HepG2 (cell line): ENCODE results near the gene PSMD2. TPM values are rescaled to one million over a fixed set of nuclear protein-coding genes. Genes with fewer than 3 reads are reported as not detected.

ENCODE experiments used
- ATAC-seq: fragments of 200-7000 bp; cut with Tn5 transposase; 3 replicates; pipeline ENCODE4 v1.9.1; 2020; ENCODE audit warnings: mild to moderate bottlenecking, moderate library complexity
- BruUV-seq: library from RNA; stranded (reverse); fragments of 400-500 nt; replicated peaks from 2 replicates; lab custom pipeline; 2021; lab: Mats Ljungman, UMichigan
- CTCF ChIA-PET: fragments of 300-600 bp; formaldehyde crosslinking; extraction: SDS; loops from one replicate; lab custom pipeline; 2021; ENCODE audit warnings: low total read pairs, inconsistent platforms, low intra/inter-chr PET ratio; lab: Yijun Ruan, JAX
- POLR2A ChIA-PET: fragments of 350-600 bp; sonication (Branson Sonifier 250); formaldehyde crosslinking; loops from one replicate; lab custom pipeline; 2020; ENCODE audit warnings: antibody characterized with exemption, inconsistent platforms; lab: Yijun Ruan, JAX
- DNase-seq: peaks from one replicate; pipeline ENCODE4 v3.0.0-alpha.2; 2015; ENCODE audit warnings: low spot score
- FAIRE-seq: peaks from 3 replicates; lab custom pipeline; 2011; peaks lifted over from hg19 to GRCh38; lab: Jason Lieb, UNC
- H2AFZ ChIP-seq: one replicate; pipeline ENCODE4 v1.6.1; 2011; ENCODE audit warnings: low read length, inconsistent platforms
- H3K27ac ChIP-seq: fragments of 300-600 bp; 3 replicates; pipeline ENCODE4 v1.8.0; 2011; ENCODE audit warnings: mixed run types, mild to moderate bottlenecking, mixed read lengths, low read length, inconsistent platforms; ENCODE audit not compliant: insufficient read depth; ENCODE audit errors: extremely low read length
- H3K27me3 ChIP-seq, 2 experiments: fragments of 200-600 bp in 1 of 2; 2 replicates in 1 of 2; 3 replicates in 1 of 2; pipeline versions ENCODE4 v1.6.0 to v1.8.0; 2011; ENCODE audit warnings: low read length in 2 of 2, mild to moderate bottlenecking in 2 of 2, moderate library complexity in 2 of 2, inconsistent platforms in 1 of 2; ENCODE audit not compliant: insufficient read depth in 2 of 2, control insufficient read depth in 1 of 2
- H3K36me3 ChIP-seq, 2 experiments: fragments of 200-600 bp in 1 of 2; replicated peaks in 1 of 2; 2 replicates in 1 of 2; 3 replicates in 1 of 2; pipeline versions ENCODE4 v1.5.1 to v1.8.0; 2011; ENCODE audit warnings: low read length in 2 of 2, inconsistent platforms in 1 of 2; ENCODE audit not compliant: insufficient read depth in 2 of 2, control insufficient read depth in 1 of 2
- H3K4me1 ChIP-seq: 2 replicates; pipeline ENCODE4 v1.5.1; 2012; ENCODE audit warnings: low read length, inconsistent platforms; ENCODE audit not compliant: insufficient read depth
- H3K4me2 ChIP-seq: 2 replicates; pipeline ENCODE4 v1.6.0; 2011; ENCODE audit warnings: low read depth, low read length, inconsistent platforms
- H3K4me3 ChIP-seq, 3 experiments: fragments of 200-600 bp in 1 of 3; sonication (generic), shearing (Covaris generic) in 1 of 3; replicated peaks in 1 of 3; 2 replicates each; pipeline ENCODE4 v1.5.1; 2011 to 2016; ENCODE audit warnings: low read length in 3 of 3, inconsistent platforms in 2 of 3, low read depth in 2 of 3, mild to moderate bottlenecking in 2 of 3, control low read depth in 1 of 3, mixed read lengths in 1 of 3; ENCODE audit not compliant: insufficient read depth in 1 of 3
- H3K79me2 ChIP-seq: one replicate; pipeline ENCODE4 v1.6.1; 2011; ENCODE audit warnings: low read length, inconsistent platforms; ENCODE audit not compliant: insufficient read depth
- H3K9ac ChIP-seq: 2 replicates; pipeline ENCODE4 v1.6.0; 2011; ENCODE audit warnings: mild to moderate bottlenecking, low read depth, low read length, inconsistent platforms; ENCODE audit not compliant: insufficient read depth
- H3K9me3 ChIP-seq: 2 replicates; pipeline ENCODE4 v1.5.1; 2012; ENCODE audit warnings: mild to moderate bottlenecking, low read length
- H4K20me1 ChIP-seq: 2 replicates; pipeline ENCODE4 v1.6.0; 2011; ENCODE audit warnings: inconsistent platforms, mild to moderate bottlenecking, low read length, moderate library complexity; ENCODE audit not compliant: insufficient read depth
- PAX8 ChIP-seq: sonication (generic); formaldehyde crosslinking; IDR thresholded peaks from 2 replicates; pipeline ENCODE4 v1.8.0; 2022; ENCODE audit warnings: mild to moderate bottlenecking, missing genetic modification reagents, borderline replicate concordance
- POLR2AphosphoS5 ChIP-seq: IDR thresholded peaks from 2 replicates; pipeline ENCODE4 v1.6.1; 2012; ENCODE audit warnings: low read depth, low read length
- POLR2G ChIP-seq: fragments of 200-400 bp; formaldehyde crosslinking; IDR thresholded peaks from 2 replicates; pipeline ENCODE4 v1.6.1; 2018; ENCODE audit warnings: mild to moderate bottlenecking, low read depth, low read length, moderate library complexity
- RBM22 ChIP-seq: fragments of 200-400 bp; formaldehyde crosslinking; optimal IDR thresholded peaks from 2 replicates; pipeline ENCODE3; 2017; ENCODE audit warnings: mild to moderate bottlenecking, low read length, moderate library complexity
- RXRA ChIP-seq: sonication (generic); formaldehyde crosslinking; IDR thresholded peaks from 2 replicates; pipeline ENCODE4 v1.5.1; 2020; ENCODE audit warnings: missing genetic modification reagents
- ZKSCAN5 ChIP-seq: sonication (generic); formaldehyde crosslinking; IDR thresholded peaks from 2 replicates; pipeline ENCODE4 v1.5.1; 2020; ENCODE audit warnings: mild to moderate bottlenecking, missing genetic modification reagents
- WGBS: methylation state at CpG from one replicate; pipeline ENCODE4 v1.1.6; 2017; ENCODE audit warnings: low lambda C conversion rate; 5-methylcytosine and 5-hydroxymethylcytosine counted together
- in situ Hi-C: cut with HindIII; loops from 2 replicates; pipeline ENCODE4 v1.10.0; 2017; ENCODE audit warnings: low pct_unique_long_range_greater_than_20kb; ENCODE audit not compliant: extremely low pct_ligation_motif_present
- intact Hi-C: fragments of 100-400 bp; cut with micrococcal nuclease; formaldehyde crosslinking; loops from one replicate; pipeline ENCODE4 v1.10.0; 2022; ENCODE audit not compliant: unreplicated experiment
- polyA plus RNA-seq, 8 experiments: library from polyadenylated mRNA; depleted of rRNA in 3 of 8; stranded (reverse) in 7 of 8; unstranded in 1 of 8; fragments of >200 nt; fragmentation: Illumina TruSeq in 4 of 8; extraction: Trizol in 4 of 8; gene quantifications; 2 replicates each; pipeline versions ENCODE4 v1.2.1 to v1.2.3, GENCODE V29; 2011 to 2016; ENCODE audit warnings: low read depth in 4 of 8, missing spikeins in 1 of 8, mixed read lengths in 1 of 8; ENCODE audit not compliant: insufficient read depth in 1 of 8
- total RNA-seq, 5 experiments: library from RNA; depleted of rRNA; stranded (reverse); fragments of >200 nt; fragmentation: Illumina TruSeq; extraction: Trizol; gene quantifications; 2 replicates each; pipeline ENCODE4 v1.2.3, GENCODE V29; 2016; ENCODE audit warnings: low read depth in 1 of 5
- TF ChIP-seq, protein P1 (sequence below): sonication (generic); formaldehyde crosslinking; IDR thresholded peaks from 2 replicates; pipeline ENCODE4 v1.4.0; 2020; ENCODE audit warnings: low read depth, mild to moderate bottlenecking, missing genetic modification reagents

The PSMD2 gene
- total and polyA plus RNA-seq, 2 of the 13 experiments (the other 11 are each of a cell fraction or from before 2014, with no cell fraction given): 125 to 200 TPM

DNA sequence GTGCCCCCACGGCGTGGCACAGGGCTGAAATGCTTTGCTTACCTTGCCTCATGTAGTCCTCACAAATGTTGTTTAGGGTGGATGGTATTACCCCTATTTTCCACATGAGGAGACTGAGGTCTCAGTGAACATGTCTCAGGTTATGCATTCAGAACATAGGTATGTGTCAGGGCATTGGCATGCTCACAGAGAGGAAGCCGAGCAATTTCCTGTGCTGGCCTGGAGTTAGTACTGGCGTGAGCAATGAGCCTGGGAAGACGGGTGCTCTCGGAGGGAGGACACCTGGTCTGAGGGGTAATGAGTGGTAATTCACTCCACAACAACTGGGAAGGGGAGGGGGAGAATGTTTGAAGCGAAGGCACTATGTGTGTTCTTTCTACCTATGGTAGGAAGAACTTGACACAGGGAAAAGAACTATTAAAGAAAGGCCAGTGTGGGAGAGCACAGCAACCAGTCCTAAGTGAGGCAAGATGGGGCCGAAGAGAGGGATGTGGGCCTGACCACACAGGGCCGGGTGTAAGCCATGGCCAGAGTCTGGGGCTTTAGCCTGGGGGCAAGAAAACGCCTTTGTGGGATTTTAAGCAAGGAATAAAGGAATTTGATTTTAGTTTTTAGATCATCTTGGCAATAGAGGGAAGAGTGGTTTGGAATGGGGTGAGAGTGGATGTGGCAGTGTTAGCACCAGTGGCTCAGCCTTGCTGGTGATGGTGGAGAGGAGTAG lies 33.5 kb downstream of the PSMD2 start:
- no peak for ATAC-seq
- POLR2A ChIA-PET: no interaction called here
- Histone ChIP-seq H3K27ac (no peak overlapping the region), H3K9ac (no peak overlapping the region), H3K79me2 (peaks cover 14% of the 10 kb centered on the region), H3K36me3 (peaks cover 34 to 66% of the 10 kb centered on the region in 2 experiments), H3K4me2 (no peak overlapping the region), H3K27me3 (no peaks in the 10 kb centered on the region; a peak in 1 of 5 replicates), H3K4me3 (no peak overlapping the region)
- no TSS peak for BruUV-seq
- in situ Hi-C loops: no loop called here
- TF ChIP-seq POLR2AphosphoS5 (peak; percentile 47; the same call in 1 of the 2 replicates), POLR2G (peak; percentile 41; the same call in 1 of the 2 replicates)
- TF ChIP-seq, protein P1, sequence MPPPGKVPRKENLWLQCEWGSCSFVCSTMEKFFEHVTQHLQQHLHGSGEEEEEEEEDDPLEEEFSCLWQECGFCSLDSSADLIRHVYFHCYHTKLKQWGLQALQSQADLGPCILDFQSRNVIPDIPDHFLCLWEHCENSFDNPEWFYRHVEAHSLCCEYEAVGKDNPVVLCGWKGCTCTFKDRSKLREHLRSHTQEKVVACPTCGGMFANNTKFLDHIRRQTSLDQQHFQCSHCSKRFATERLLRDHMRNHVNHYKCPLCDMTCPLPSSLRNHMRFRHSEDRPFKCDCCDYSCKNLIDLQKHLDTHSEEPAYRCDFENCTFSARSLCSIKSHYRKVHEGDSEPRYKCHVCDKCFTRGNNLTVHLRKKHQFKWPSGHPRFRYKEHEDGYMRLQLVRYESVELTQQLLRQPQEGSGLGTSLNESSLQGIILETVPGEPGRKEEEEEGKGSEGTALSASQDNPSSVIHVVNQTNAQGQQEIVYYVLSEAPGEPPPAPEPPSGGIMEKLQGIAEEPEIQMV (CRISPR knock-in tag): no peak
- TF ChIP-seq, all 625 proteins: peak for 2
- WGBS: over 99% methylated on average over 10 of the region's 10 CpGs
- DNase-seq (no peak), FAIRE-seq (no peak)
- H2AFZ ChIP-seq: no peak overlapping the region
- H3K4me1 ChIP-seq: peaks cover 13% of the 10 kb centered on the region
- CTCF ChIA-PET: no interaction called here
- intact Hi-C loops: no loop called here
- H4K20me1 ChIP-seq: peaks cover 19% of the 10 kb centered on the region; the same call in 1 of the 2 replicates
- H3K9me3 ChIP-seq: no peaks in the 10 kb centered on the region

DNA sequence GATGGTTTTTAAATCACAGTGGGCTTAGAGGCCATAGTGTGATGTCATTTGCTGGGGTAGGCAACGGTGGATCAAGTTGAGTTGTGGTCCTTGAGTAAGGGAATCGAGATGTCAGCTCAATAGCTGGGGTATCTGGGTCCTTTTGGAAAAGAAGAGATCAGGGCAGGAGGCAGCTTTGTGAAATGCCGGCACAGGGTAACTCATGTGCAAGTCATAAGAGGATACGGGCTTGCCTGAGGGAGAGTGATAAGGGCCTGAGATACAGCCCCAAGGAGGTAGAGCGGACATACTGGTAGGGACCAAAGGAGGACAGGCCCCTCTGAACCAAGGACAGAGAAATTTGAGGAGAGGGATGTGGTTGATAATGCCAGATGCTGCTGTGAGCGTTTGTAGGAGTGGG lies 34.1 kb downstream of the PSMD2 start:
- no peak for ATAC-seq
- Histone ChIP-seq H3K4me1 (peaks cover 18% of the 10 kb centered on the region), H3K9ac (no peak overlapping the region), H3K36me3 (peaks cover 31 to 59% of the 10 kb centered on the region in 2 experiments), H4K20me1 (peaks cover 19% of the 10 kb centered on the region; the same call in 1 of the 2 replicates), H3K9me3 (no peaks in the 10 kb centered on the region), H2AFZ (no peak overlapping the region), H3K27me3 (no peaks in the 10 kb centered on the region; a peak in 1 of 5 replicates), H3K4me2 (no peak overlapping the region), H3K27ac (no peak overlapping the region), H3K4me3 (no peak overlapping the region), H3K79me2 (peaks cover 16% of the 10 kb centered on the region)
- CTCF ChIA-PET: no interaction called here
- POLR2A ChIA-PET: interaction anchor here (1.0 to 1.4 kb wide), 2 partner anchors 15 to 17 kb away, joined by 3 read pairs; no protein-coding TSS in a partner anchor
- no peak for TF ChIP-seq RXRA
- TF ChIP-seq PAX8 (CRISPR knock-in tag): no peak
- TF ChIP-seq POLR2G: 0 out of 2 replicates have a peak, but pooled peaks have one; percentile 5
- TF ChIP-seq ZKSCAN5 (CRISPR knock-in tag): no peak
- TF ChIP-seq RBM22: peak; percentile 9
- 97% methylated on average over 6 of the region's 6 CpGs for WGBS
- TSS peak; percentile 31 for BruUV-seq
- in situ Hi-C loops (no loop called here), intact Hi-C loops (no loop called here)
- no peak for FAIRE-seq
- DNase-seq: no peak
